ENCODE measurements around the gene STAT1. TPM values are rescaled to one million over a fixed set of nuclear protein-coding genes. Genes with fewer than 3 reads are reported as not detected.

Gene STAT1
- total RNA-seq, 1 donor from 2014 or later: 140 TPM

- Mint-ChIP-seq H3K27me3 (ENCODE audit: low read depth) (no peaks in the 10 kb centered on the region), H3K9me3 (ENCODE audit: low read depth) (no peaks in the 10 kb centered on the region), H3K4me1 (ENCODE audit: low read depth) (peaks cover 14% of the 10 kb centered on the region), H3K27ac (ENCODE audit: unreplicated experiment) (no peak overlapping the region), H3K36me3 (ENCODE audit: low read depth) (no peaks in the 10 kb centered on the region), H3K4me3 (ENCODE audit: unreplicated experiment) (no peak overlapping the region)
- DNase-seq (ENCODE audit: low spot score): no peak
- TF ChIP-seq CTCF (IDR thresholded peaks at IDR 0.05): no peak
Observed at GRCh38 chr2:191053256-191053655, 39.3 kb upstream of the STAT1 start.

DNA sequence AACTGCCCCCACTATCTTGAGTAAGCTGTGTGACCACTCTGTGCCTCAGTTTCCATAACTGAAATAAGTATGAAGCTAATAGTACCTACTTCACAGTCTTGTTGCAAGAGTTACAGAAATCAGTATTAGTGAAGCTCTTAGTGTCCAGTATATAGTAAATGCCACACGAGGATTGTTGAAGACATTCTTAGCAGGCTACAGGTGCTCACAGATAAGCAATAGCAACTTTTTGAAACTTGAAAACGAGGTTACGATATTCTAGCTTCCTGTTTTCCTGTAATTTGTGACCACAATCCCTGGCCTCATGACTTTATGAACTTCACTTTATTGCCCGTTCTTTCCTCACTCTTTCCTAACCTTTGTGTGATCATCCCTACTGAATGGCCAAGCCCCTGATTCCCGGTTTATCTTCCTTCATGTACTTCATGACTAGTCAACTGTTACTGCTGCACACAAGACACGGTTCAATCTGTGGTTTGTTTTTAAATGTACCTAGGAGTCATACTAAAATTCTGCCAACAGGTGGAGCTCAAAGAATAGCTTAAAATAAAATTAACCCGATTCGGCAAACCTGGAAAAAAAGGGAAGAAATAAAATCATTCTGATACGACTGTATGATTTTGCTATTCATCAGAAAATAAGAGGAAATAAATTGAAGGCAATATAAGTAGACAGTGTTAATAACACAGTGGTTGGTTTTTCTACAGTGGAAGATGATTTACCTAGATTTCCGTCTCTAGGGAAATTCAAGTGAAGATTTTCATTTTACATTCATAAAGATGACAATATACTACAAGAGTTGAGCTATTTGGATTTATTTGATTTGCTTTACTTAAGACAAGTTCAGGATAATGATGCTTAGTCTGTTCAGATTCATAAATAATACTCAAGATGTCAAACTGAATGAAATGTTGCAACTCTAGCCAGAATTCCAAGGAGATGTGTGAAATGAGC lies 38.1 kb upstream of the STAT1 start:
- Mint-ChIP-seq H3K27ac (ENCODE audit: unreplicated experiment) (no peak overlapping the region), H3K27me3 (ENCODE audit: low read depth) (no peaks in the 10 kb centered on the region), H3K4me3 (ENCODE audit: unreplicated experiment) (no peak overlapping the region), H3K9me3 (ENCODE audit: low read depth) (no peaks in the 10 kb centered on the region), H3K36me3 (ENCODE audit: low read depth) (no peaks in the 10 kb centered on the region), H3K4me1 (ENCODE audit: low read depth) (peaks cover 22% of the 10 kb centered on the region)
- TF ChIP-seq CTCF (IDR thresholded peaks at IDR 0.05): peak; percentile 91
- DNase-seq (ENCODE audit: low spot score): no peak

DNA sequence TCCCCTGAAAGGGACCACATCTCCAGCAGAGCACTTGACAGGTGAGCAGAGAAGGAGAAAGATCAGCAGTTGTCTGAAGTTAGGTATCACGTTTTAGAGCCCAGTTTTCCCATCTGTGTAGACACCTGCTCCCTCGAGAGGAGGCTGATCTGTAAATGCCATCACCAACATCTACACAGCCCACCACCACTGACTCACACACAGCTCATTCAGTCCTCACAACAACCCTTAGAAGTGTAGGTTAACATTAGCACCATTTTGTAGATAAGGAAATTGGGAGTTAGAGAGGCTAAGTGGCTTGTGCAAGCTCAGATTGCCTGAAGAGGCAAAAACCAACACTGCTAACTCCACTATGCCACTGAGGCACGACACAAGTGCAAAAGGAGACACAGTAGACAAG lies 37.2 kb upstream of the STAT1 start:
- Mint-ChIP-seq H3K36me3 (ENCODE audit: low read depth) (no peaks in the 10 kb centered on the region), H3K4me3 (ENCODE audit: unreplicated experiment) (no peak overlapping the region), H3K27ac (ENCODE audit: unreplicated experiment) (no peak overlapping the region), H3K27me3 (ENCODE audit: low read depth) (no peaks in the 10 kb centered on the region), H3K4me1 (ENCODE audit: low read depth) (peaks cover 22% of the 10 kb centered on the region), H3K9me3 (ENCODE audit: low read depth) (no peaks in the 10 kb centered on the region)
- no peak for TF ChIP-seq CTCF (IDR thresholded peaks at IDR 0.05)
- DNase-seq (ENCODE audit: low spot score): no peak

DNA sequence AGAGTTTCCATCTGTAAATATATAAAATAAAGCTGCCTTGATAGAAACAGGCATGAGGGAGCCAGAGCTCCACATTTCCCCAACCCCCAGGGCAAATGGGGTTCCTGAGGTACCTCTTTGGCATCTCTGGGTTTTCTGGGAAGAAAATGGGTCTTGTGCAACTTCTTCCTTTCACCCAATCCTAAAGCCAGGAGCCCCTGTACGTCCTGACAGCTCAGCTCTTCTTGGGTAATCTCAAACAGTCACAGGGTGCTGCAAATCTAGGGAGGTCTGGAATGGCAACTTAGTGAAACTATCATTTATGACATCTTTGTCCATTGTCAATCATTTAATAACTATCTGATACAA lies 36.6 kb upstream of the STAT1 start:
- peaks cover 25% of the 10 kb centered on the region for H3K4me1 Mint-ChIP-seq (ENCODE audit: low read depth)
- no peak for TF ChIP-seq CTCF (IDR thresholded peaks at IDR 0.05)

DNA sequence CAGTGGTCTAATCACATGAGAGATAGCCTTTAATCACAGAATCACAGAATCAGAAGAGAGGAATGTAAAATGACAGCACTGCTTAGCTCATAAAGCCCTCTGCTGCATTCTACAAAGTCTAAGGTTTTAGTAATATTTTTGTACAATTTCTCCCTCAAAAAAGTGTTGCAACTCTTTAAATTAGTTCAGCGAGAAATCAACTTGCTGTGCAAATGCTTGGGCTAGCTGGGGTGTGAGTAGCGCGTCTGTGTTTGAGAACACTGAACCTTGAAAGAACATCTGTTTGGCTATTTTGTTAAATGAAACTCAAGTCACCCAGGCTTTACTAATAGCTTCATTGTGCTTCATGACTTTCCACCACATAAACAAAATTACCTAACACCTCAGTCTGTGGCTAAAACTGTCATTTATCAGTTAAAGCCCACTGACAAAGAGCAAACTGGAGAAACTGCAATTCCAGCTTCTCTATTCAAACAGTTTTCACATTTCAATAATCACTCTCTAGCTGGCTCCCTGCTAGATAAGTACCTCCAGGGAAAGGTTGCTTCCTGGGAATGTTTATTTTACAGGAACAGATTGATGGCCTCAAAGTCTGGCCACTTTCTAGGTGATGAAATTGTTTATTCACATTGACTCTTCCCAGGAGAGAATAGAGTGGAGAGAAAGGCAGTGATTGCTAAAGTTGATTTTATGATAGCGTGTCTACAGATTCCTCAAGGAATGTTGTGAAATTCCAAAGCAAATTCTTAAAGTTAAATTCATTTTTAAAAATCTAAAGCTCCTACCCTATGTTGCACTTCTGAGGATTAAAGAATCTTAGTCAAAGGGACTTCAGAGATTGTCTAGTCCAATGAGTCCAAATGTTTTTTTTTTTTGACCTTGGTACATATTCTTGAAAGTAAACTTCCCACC lies 36.0 kb upstream of the STAT1 start:
- Mint-ChIP-seq H3K36me3 (ENCODE audit: low read depth) (no peaks in the 10 kb centered on the region), H3K9me3 (ENCODE audit: low read depth) (no peaks in the 10 kb centered on the region), H3K27me3 (ENCODE audit: low read depth) (no peaks in the 10 kb centered on the region), H3K4me1 (ENCODE audit: low read depth) (peaks cover 31% of the 10 kb centered on the region), H3K27ac (ENCODE audit: unreplicated experiment) (no peak overlapping the region), H3K4me3 (ENCODE audit: unreplicated experiment) (no peak overlapping the region)
- DNase-seq (ENCODE audit: low spot score): no peak
- no peak for TF ChIP-seq CTCF (IDR thresholded peaks at IDR 0.05)

More for the DNA sequence above, 36.6 kb upstream of the STAT1 start:
- Mint-ChIP-seq H3K27me3 (ENCODE audit: low read depth) (no peaks in the 10 kb centered on the region), H3K9me3 (ENCODE audit: low read depth) (no peaks in the 10 kb centered on the region), H3K36me3 (ENCODE audit: low read depth) (no peaks in the 10 kb centered on the region), H3K4me3 (ENCODE audit: unreplicated experiment) (no peak overlapping the region), H3K27ac (ENCODE audit: unreplicated experiment) (no peak overlapping the region)
- no peak for DNase-seq (ENCODE audit: low spot score)

All from chondrocyte (in vitro differentiated cells).